D721Med (cell line): ENCODE measurements around the gene EYS.

Source experiments
- DNase-seq: peaks from one replicate; pipeline ENCODE4 v3.0.0; 2011; ENCODE audit warnings: low spot score; ENCODE audit not compliant: insufficient read length
- FAIRE-seq: peaks from 2 replicates; lab custom pipeline; 2011; peaks lifted over from hg19 to GRCh38; lab: Jason Lieb, UNC
- TF ChIP-seq, protein P1 (sequence below): IDR thresholded peaks from 2 replicates; pipeline ENCODE4 v1.5.1; 2012; ENCODE audit warnings: mild to moderate bottlenecking, control low read depth; ENCODE audit not compliant: insufficient read depth; ENCODE audit errors: missing control alignments

Gene EYS

DNA sequence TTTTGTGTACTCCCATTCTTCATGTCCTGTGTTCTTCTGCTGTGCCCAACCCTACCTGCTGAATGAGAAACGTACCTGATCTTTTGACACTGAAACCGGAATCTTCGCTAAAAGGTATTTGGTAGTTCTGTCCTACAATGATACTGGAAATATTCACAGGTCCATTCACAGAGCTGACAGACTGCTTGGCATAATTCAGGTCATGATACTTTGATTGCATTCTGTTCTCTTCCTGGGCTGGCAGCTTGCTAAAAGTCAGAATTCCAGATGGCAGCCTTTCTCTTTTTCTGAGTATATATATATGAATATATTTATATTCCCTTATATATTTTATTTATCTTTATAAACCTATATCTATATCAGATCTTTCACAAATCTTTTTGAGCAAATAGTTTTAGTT is 1696.4 kb downstream of the EYS start:
- no peak for FAIRE-seq

DNA sequence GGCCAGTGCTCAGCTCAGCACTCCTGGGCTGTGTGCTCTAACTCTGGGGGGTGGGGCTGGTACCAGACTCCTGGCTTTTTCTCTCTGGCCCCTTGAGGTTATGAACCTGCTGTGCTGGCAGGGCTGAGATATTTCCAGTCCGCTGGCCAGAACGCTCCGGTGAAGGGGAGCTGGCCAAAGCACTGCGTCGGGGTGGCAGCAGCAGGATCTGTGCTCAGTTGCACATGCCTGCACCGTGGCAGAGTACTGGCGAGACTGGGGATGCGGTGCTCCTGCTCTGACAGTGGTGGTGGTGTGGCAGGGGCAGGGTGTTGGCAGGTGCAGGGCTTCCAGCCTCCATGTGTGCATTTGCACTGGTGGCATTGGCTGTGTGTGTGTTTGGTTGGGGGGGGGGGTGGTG is 1697.0 kb downstream of the EYS start:
- TF ChIP-seq, protein P1, sequence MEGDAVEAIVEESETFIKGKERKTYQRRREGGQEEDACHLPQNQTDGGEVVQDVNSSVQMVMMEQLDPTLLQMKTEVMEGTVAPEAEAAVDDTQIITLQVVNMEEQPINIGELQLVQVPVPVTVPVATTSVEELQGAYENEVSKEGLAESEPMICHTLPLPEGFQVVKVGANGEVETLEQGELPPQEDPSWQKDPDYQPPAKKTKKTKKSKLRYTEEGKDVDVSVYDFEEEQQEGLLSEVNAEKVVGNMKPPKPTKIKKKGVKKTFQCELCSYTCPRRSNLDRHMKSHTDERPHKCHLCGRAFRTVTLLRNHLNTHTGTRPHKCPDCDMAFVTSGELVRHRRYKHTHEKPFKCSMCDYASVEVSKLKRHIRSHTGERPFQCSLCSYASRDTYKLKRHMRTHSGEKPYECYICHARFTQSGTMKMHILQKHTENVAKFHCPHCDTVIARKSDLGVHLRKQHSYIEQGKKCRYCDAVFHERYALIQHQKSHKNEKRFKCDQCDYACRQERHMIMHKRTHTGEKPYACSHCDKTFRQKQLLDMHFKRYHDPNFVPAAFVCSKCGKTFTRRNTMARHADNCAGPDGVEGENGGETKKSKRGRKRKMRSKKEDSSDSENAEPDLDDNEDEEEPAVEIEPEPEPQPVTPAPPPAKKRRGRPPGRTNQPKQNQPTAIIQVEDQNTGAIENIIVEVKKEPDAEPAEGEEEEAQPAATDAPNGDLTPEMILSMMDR: no peak
- no peak for DNase-seq
- FAIRE-seq: no peak

More for the DNA sequence above, 1696.4 kb downstream of the EYS start:
- DNase-seq: no peak
- TF ChIP-seq, protein P1: no peak

- TF ChIP-seq, protein P1: no peak
- peak; percentile 48 for FAIRE-seq
- no peak for DNase-seq
Observed at GRCh38 chr6:64006246-64006645, 1700.8 kb downstream of the EYS start.

DNA sequence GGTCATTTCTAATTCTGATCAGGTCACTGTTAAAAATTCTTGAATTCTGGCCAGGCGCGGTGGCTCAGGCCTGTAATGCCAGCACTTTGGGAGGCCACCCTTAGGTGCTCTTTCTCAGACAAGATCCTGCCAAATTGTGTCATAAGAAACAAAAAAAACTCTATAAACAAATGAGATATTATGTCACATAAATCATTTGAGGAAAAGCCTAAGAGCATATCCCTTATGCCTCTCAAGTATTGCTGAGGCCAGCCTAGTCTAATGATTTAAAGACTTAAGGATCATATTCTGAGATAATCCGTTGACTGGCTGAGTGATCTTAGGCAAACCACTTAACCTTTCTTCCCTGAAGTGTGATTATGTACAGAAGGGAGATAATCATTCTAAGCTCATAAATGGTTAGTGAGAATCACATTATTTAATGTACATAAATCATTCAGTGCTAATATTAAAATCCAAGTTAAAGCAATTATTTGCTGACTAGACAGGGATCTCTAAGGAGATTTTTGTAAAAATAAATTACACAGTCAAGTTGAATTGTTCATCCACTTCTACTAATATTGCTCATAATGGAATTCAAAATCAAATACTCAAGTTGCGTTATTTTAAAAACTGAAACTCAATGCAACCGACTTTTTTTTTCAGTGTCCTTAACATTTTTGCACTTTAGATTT is 1706.1 kb downstream of the EYS start:
- peak; percentile 44 for DNase-seq
- TF ChIP-seq, protein P1: no peak
- FAIRE-seq: peak; percentile 98

GRCh38 chr6:63999613-64000012 is 1707.4 kb downstream of the EYS start:
- no peak for DNase-seq
- TF ChIP-seq, protein P1: no peak
- FAIRE-seq: no peak

DNA sequence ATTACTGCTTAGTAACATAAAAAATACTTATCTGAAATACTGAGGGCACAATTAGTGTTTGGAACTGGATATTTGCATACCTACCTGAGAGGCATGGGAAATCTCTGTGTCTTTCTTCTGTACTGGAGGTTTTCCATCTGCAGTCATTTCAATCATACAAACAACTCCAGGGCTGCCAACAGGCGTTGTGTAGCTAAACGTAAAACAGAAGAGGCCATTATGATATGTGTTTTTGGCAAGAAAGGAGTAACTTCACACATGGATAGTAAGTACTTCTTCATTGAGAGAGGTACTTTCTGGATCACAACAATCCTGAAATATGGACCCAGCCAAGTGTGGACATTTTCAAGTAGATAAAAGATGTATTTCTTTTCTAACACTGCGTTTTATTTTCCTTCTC is 1708.0 kb downstream of the EYS start:
- FAIRE-seq (no peak), DNase-seq (no peak)
- TF ChIP-seq, protein P1: no peak

DNA sequence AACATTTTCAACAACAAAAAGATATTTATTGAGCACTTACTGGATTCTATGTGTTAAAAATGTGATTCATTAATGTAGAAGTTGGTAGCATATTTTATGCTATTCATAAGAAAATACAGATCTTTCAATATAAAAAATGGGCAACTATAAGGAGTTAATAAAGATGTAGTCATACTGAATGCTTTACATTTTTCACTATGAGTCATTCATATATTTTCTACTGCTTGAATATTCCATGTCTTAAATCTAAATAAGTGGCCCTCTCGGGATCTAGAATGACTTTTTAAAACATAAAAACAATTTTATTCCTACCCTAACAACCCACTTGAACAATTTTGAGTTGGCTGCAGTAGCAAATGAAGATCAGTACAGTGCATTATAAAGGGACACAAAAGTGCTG is 1709.3 kb downstream of the EYS start:
- TF ChIP-seq, protein P1: no peak
- DNase-seq (no peak), FAIRE-seq (no peak)
